RWPE1 (cell line): ENCODE measurements around the gene BRPF1.

ENCODE experiments used
- CTCF ChIA-PET: fragments of 350-600 bp; sonication (Branson Sonifier 250); formaldehyde crosslinking; extraction: SDS; loops from one replicate; lab custom pipeline; 2021; lab: Yijun Ruan, JAX
- POLR2A ChIA-PET: fragments of 400-600 bp; formaldehyde crosslinking; extraction: SDS; loops from one replicate; lab custom pipeline; 2020; ENCODE audit warnings: antibody characterized with exemption; ENCODE audit not compliant: low non-redundant PET; lab: Yijun Ruan, JAX
- DNase-seq: peaks from one replicate; pipeline ENCODE4 v3.0.0; 2012; ENCODE audit warnings: low spot score
- H3K27ac ChIP-seq: fragments of 450-650 bp; 2 replicates; pipeline ENCODE4 v1.5.1; 2017
- CTCF ChIP-seq: fragments of 450-650 bp; conservative IDR thresholded peaks from 2 replicates; pipeline ENCODE4 v1.5.1; 2017; ENCODE audit warnings: low read depth, mild to moderate bottlenecking

Gene BRPF1

GRCh38 chr3:9760779-9761505 is 29.4 kb downstream of the BRPF1 start:
- ChIA-PET POLR2A (interaction anchor here (0.6 kb wide), 1 partner anchor 34 kb away, joined by 4 read pairs; no protein-coding TSS in a partner anchor), CTCF (no interaction called here)
- no peak for DNase-seq
- H3K27ac ChIP-seq = peak overlapping the region; percentile 24; the same call in 1 of the 2 replicates
- no peak for TF ChIP-seq CTCF

GRCh38 chr3:9761919-9762318 is 30.4 kb downstream of the BRPF1 start:
- no peak for TF ChIP-seq CTCF
- POLR2A ChIA-PET = no interaction called here
- H3K27ac ChIP-seq = peak overlapping the region; percentile 40
- no peak for DNase-seq
- CTCF ChIA-PET = no interaction called here

DNA sequence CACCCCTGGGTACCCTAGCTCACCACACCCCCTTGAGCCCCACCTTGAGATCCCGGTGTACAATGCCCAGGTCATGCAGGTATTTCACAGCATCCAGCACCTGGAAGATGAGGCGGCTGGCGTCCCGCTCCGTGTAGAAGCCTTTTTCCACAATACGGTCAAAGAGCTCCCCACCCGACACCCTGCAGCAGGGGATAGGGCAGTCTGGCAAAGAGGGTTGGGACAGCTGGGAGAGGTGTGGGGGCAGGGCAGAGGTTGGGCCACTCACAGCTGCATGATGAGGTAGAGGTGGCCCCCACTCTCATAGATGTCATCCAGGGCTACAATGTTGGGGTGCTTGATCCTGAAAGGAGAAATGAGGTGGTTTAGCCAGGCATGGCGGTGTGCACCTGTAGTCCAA is 31.3 kb downstream of the BRPF1 start:
- no peak for TF ChIP-seq CTCF
- ChIA-PET POLR2A (no interaction called here), CTCF (no interaction called here)
- H3K27ac ChIP-seq = peak overlapping the region; percentile 40
- DNase-seq = no peak

GRCh38 chr3:9765865-9766264 is 34.3 kb downstream of the BRPF1 start:
- CTCF ChIA-PET = no interaction called here

DNA sequence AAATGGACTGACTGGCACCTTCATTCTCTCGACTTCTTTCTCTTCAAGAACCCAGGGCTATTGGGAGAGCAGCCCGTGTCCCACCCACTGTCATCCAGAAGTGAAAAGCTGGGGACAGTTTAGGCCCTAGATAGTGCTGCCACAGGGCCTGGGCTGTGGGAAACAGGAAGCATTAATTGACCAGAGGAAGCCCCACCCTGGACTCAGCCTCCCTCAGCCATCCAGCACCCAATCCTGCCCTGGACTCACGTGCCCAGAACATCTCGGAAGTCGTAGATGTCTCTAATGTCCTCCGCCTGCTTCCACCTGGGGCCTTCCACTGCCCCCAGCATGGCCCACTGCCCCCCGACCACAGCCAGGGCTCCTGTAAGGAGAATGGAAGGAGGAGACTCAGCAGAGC is 35.9 kb downstream of the BRPF1 start:
- CTCF ChIA-PET = no interaction called here
- no peak for TF ChIP-seq CTCF

More at GRCh38 chr3:9765865-9766264, 34.3 kb downstream of the BRPF1 start:
- DNase-seq = no peak
- no peak for TF ChIP-seq CTCF
- H3K27ac ChIP-seq = no peak overlapping the region
- POLR2A ChIA-PET = no interaction called here

DNA sequence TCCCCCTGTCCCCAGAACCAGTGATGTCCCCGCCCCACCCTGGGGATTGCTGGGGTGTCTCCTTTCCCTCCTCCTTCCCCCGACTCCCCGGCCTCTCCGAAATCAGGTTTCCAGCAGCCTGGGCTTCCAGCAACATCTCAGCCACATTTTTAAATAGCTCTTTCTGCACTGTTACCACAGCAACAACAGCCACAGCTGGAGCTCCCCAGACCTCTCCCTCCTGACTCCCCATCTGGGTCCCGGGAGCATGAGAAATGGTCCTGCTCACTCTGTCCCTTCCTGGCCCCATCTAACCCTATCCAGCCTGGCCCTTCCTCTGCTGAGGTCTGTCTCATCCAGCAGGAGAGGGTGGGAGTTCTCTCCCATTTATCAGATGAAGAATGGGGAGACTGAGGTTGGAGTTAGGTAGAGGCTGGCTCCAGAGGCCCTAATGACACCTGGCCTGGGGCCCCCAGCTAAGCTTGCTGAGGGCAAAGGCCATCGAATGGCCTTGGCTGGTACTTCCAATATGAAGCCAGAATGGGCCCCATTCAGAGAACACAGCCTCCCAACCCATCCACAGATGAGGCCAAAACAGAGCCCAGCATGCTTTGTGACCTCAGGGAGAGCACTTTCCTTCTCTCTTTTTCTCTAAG is 36.7 kb downstream of the BRPF1 start:
- ChIA-PET POLR2A (no interaction called here), CTCF (no interaction called here)
- no peak for TF ChIP-seq CTCF
- H3K27ac ChIP-seq = peak overlapping the region; percentile 82
- DNase-seq = no peak

More for the DNA sequence above, 35.9 kb downstream of the BRPF1 start:
- no peak for DNase-seq
- H3K27ac ChIP-seq = peak overlapping the region; percentile 82
- POLR2A ChIA-PET = no interaction called here
